Measurements from ENCODE around the gene HYAL2. TPM values are rescaled to one million over a fixed set of nuclear protein-coding genes. Genes with fewer than 3 reads are reported as not detected.

The HYAL2 gene
- total and polyA plus RNA-seq, 2 experiments from 2014 or later: 35.8 to 48.0 TPM

- Histone ChIP-seq H3K9me2 (ENCODE audit: insufficient read depth) (no peaks in the 10 kb centered on the region), H4K20me1 (ENCODE audit: insufficient read depth) (peaks cover 10% of the 10 kb centered on the region; the same call in 1 of the 2 replicates), H3K27me3 (replicated peaks; ENCODE audit: insufficient read depth) (no peaks in the 10 kb centered on the region), H3K9ac (peak within 1 kb of the TSS; percentile 89), H3K36me3 (ENCODE audit: low read depth) (0 out of 2 replicates have a peak, but pooled peaks cover 2% of the 10 kb centered on the region), H3K27ac (peak within 1 kb of the TSS; percentile 66), H2AFZ (peak within 1 kb of the TSS; percentile 93), H3K4me1 (ENCODE audit: insufficient read depth) (peaks cover 25% of the 10 kb centered on the region), H3F3A (ENCODE audit: insufficient read depth) (peaks cover 4% of the 10 kb centered on the region; the same call in 1 of the 2 replicates), H3K4me3 (peak within 1 kb of the TSS; percentile 75), H3K79me2 (ENCODE audit: insufficient read depth) (peaks cover 51% of the 10 kb centered on the region), H3K9me3 (ENCODE audit: low read depth) (no peaks in the 10 kb centered on the region), H3K4me2 (ENCODE audit: unreplicated experiment) (peak within 1 kb of the TSS; percentile 98)
- in situ Hi-C loops (cut with MboI): no loop called here
- WGBS, 2 experiments (ENCODE audit: low coverage in 1 of 2, low lambda C conversion rate in 2 of 2, missing lambda C conversion rate in 2 of 2): 1% methylated on average over 55 to 62 of the region's 64 CpGs
- TF ChIP-seq EZH2 (IDR thresholded peaks at IDR 0.05; ENCODE audit: insufficient read depth, poor library complexity, severe bottlenecking) (no peak), EZH2phosphoT487 (IDR thresholded peaks at IDR 0.05; ENCODE audit: insufficient read depth, low read depth) (no peak)
- peak; percentile 99 for DNase-seq
Observed at GRCh38 chr3:50358911-50359759, 36.6 kb upstream of the HYAL2 start, which contains the start of gene TMEM115. TSS of gene TMEM115 (minus strand) at chr3:50359521. CDS start at chr3:50359063, 458 bp downstream.

GRCh38 chr3:50358355-50358910 lies 35.9 kb upstream of the HYAL2 start:
- H3K9me3 ChIP-seq (ENCODE audit: low read depth): no peaks in the 10 kb centered on the region
- H3K9ac ChIP-seq: peak overlapping the region; percentile 89
- H4K20me1 ChIP-seq (ENCODE audit: insufficient read depth): peaks cover 10% of the 10 kb centered on the region; the same call in 1 of the 2 replicates
- WGBS, 2 experiments (ENCODE audit: low coverage in 1 of 2, low lambda C conversion rate in 2 of 2, missing lambda C conversion rate in 2 of 2): 32 to 36% methylated on average over 24 of the region's 24 CpGs
- H3K4me2 ChIP-seq (ENCODE audit: unreplicated experiment): peak overlapping the region; percentile 98
- in situ Hi-C loops (cut with MboI): no loop called here
- H3K4me3 ChIP-seq: peak overlapping the region; percentile 75
- H3K27me3 ChIP-seq (replicated peaks; ENCODE audit: insufficient read depth): no peaks in the 10 kb centered on the region
- H3K27ac ChIP-seq: peak overlapping the region; percentile 66
- TF ChIP-seq EZH2 (IDR thresholded peaks at IDR 0.05; ENCODE audit: insufficient read depth, poor library complexity, severe bottlenecking) (no peak), EZH2phosphoT487 (IDR thresholded peaks at IDR 0.05; ENCODE audit: insufficient read depth, low read depth) (no peak)
- peaks cover 57% of the 10 kb centered on the region for H3K79me2 ChIP-seq (ENCODE audit: insufficient read depth)
- peaks cover 10% of the 10 kb centered on the region; the same call in 1 of the 2 replicates for H3F3A ChIP-seq (ENCODE audit: insufficient read depth)
- peaks cover 25% of the 10 kb centered on the region for H3K4me1 ChIP-seq (ENCODE audit: insufficient read depth)
- peaks cover 7% of the 10 kb centered on the region; the same call in 1 of the 2 replicates for H3K36me3 ChIP-seq (ENCODE audit: low read depth)
- no peak overlapping the region for H2AFZ ChIP-seq
- no peaks in the 10 kb centered on the region for H3K9me2 ChIP-seq (ENCODE audit: insufficient read depth)
- DNase-seq: peak; percentile 29

- no peaks in the 10 kb centered on the region for H3K9me3 ChIP-seq (ENCODE audit: low read depth)
- in situ Hi-C loops (cut with MboI): no loop called here
- H3F3A ChIP-seq (ENCODE audit: insufficient read depth): peaks cover 14% of the 10 kb centered on the region; the same call in 1 of the 2 replicates
- H3K79me2 ChIP-seq (ENCODE audit: insufficient read depth): peaks cover 67% of the 10 kb centered on the region
- H3K4me1 ChIP-seq (ENCODE audit: insufficient read depth): peaks cover 25% of the 10 kb centered on the region
- TF ChIP-seq EZH2 (IDR thresholded peaks at IDR 0.05; ENCODE audit: insufficient read depth, poor library complexity, severe bottlenecking): no peak
- no peak for TF ChIP-seq EZH2phosphoT487 (IDR thresholded peaks at IDR 0.05; ENCODE audit: insufficient read depth, low read depth)
- WGBS, 2 experiments (ENCODE audit: low coverage in 1 of 2, low lambda C conversion rate in 2 of 2, missing lambda C conversion rate in 2 of 2): 46 to 61% methylated on average over 1 of the region's 1 CpG
- peaks cover 7% of the 10 kb centered on the region; the same call in 1 of the 2 replicates for H3K36me3 ChIP-seq (ENCODE audit: low read depth)
- H3K4me2 ChIP-seq (ENCODE audit: unreplicated experiment): peak overlapping the region; percentile 98
- no peak overlapping the region for H3K27ac ChIP-seq
- H3K27me3 ChIP-seq (replicated peaks; ENCODE audit: insufficient read depth): no peaks in the 10 kb centered on the region
- peak; percentile 16 for DNase-seq
- no peak overlapping the region for H2AFZ ChIP-seq
- peak overlapping the region; percentile 89 for H3K9ac ChIP-seq
- H3K4me3 ChIP-seq: peak overlapping the region; percentile 75
- H3K9me2 ChIP-seq (ENCODE audit: insufficient read depth): no peaks in the 10 kb centered on the region
- H4K20me1 ChIP-seq (ENCODE audit: insufficient read depth): peaks cover 10% of the 10 kb centered on the region; the same call in 1 of the 2 replicates
Observed at GRCh38 chr3:50357481-50357880, 34.9 kb upstream of the HYAL2 start.

- H3K9me3 ChIP-seq (ENCODE audit: low read depth): no peaks in the 10 kb centered on the region
- H3K27ac ChIP-seq: no peak overlapping the region
- H3K9ac ChIP-seq: peak overlapping the region; percentile 89; the same call in 1 of the 2 replicates
- TF ChIP-seq EZH2 (IDR thresholded peaks at IDR 0.05; ENCODE audit: insufficient read depth, poor library complexity, severe bottlenecking) (no peak), EZH2phosphoT487 (IDR thresholded peaks at IDR 0.05; ENCODE audit: insufficient read depth, low read depth) (no peak)
- H3K4me1 ChIP-seq (ENCODE audit: insufficient read depth): peaks cover 30% of the 10 kb centered on the region
- peaks cover 10% of the 10 kb centered on the region; the same call in 1 of the 2 replicates for H4K20me1 ChIP-seq (ENCODE audit: insufficient read depth)
- peak overlapping the region; percentile 75 for H3K4me3 ChIP-seq
- in situ Hi-C loops (cut with MboI): no loop called here
- H3K4me2 ChIP-seq (ENCODE audit: unreplicated experiment): peak overlapping the region; percentile 98
- DNase-seq: peak; percentile 65
- H3K79me2 ChIP-seq (ENCODE audit: insufficient read depth): peaks cover 76% of the 10 kb centered on the region
- H3K36me3 ChIP-seq (ENCODE audit: low read depth): peaks cover 7% of the 10 kb centered on the region; the same call in 1 of the 2 replicates
- H3F3A ChIP-seq (ENCODE audit: insufficient read depth): peaks cover 14% of the 10 kb centered on the region; the same call in 1 of the 2 replicates
- no peaks in the 10 kb centered on the region for H3K9me2 ChIP-seq (ENCODE audit: insufficient read depth)
- H2AFZ ChIP-seq: no peak overlapping the region
- no peaks in the 10 kb centered on the region for H3K27me3 ChIP-seq (replicated peaks; ENCODE audit: insufficient read depth)
- WGBS, 2 experiments (ENCODE audit: low coverage in 1 of 2, low lambda C conversion rate in 2 of 2, missing lambda C conversion rate in 2 of 2): 22 to 38% methylated on average over 4 to 5 of the region's 5 CpGs
Observed at GRCh38 chr3:50356553-50356952, 34.0 kb upstream of the HYAL2 start.

Data from GM23248 (cell line).